SK-MEL-5 (cell line): ENCODE measurements around the gene YPEL4. TPM values are rescaled to one million over a fixed set of nuclear protein-coding genes. Genes with fewer than 3 reads are reported as not detected.

Experiments
- DNase-seq: peaks from one replicate; pipeline ENCODE4 v3.0.0-alpha.2; 2016; ENCODE audit warnings: low read depth, low spot score
- in situ Hi-C: cut with HindIII; loops from 2 replicates; pipeline ENCODE4 v1.10.0; 2016; ENCODE audit warnings: low sequenced_read_pairs, high pct_unique_total_duplicates, low pct_unique_long_range_greater_than_20kb
- total RNA-seq: library from RNA; depleted of rRNA; stranded (reverse); fragments of >200 nt; shearing (Covaris generic); gene quantifications from 2 replicates; pipeline ENCODE4 v1.2.3, GENCODE V29; 2014

The YPEL4 gene
- total RNA-seq, 1 experiment from 2014 or later: 4.5 TPM

- in situ Hi-C loops: no loop called here
- DNase-seq: no peak
These were observed 10.2 kb downstream of the YPEL4 start for GRCh38 chr11:57639321-57640067.

- in situ Hi-C loops: no loop called here
- DNase-seq: no peak
These were observed 10.8 kb downstream of the YPEL4 start for GRCh38 chr11:57638811-57639320.

GRCh38 chr11:57638005-57638781 lies 11.5 kb downstream of the YPEL4 start:
- peak; percentile 81 for DNase-seq
- in situ Hi-C loops: no loop called here

GRCh38 chr11:57637626-57638004 lies 12.1 kb downstream of the YPEL4 start:
- in situ Hi-C loops: no loop called here
- no peak for DNase-seq

- in situ Hi-C loops: no loop called here
- DNase-seq: no peak
These were observed 14.5 kb downstream of the YPEL4 start for GRCh38 chr11:57635246-57635645.

GRCh38 chr11:57634311-57634710 lies 15.4 kb downstream of the YPEL4 start:
- no peak for DNase-seq
- in situ Hi-C loops: no loop called here

GRCh38 chr11:57633394-57634070 lies 16.2 kb downstream of the YPEL4 start:
- no peak for DNase-seq
- in situ Hi-C loops: no loop called here

- in situ Hi-C loops: no loop called here
- no peak for DNase-seq
These were observed 17.6 kb downstream of the YPEL4 start for GRCh38 chr11:57632116-57632515.

- DNase-seq: no peak
- in situ Hi-C loops: no loop called here
These were observed 19.5 kb downstream of the YPEL4 start for GRCh38 chr11:57630171-57630570.

- DNase-seq: no peak
- in situ Hi-C loops: no loop called here
These were observed 22.8 kb downstream of the YPEL4 start for GRCh38 chr11:57626895-57627294.

- in situ Hi-C loops: no loop called here
- DNase-seq: no peak
These were observed 24.8 kb downstream of the YPEL4 start for GRCh38 chr11:57624864-57625263.

- no peak for DNase-seq
- in situ Hi-C loops: no loop called here
These were observed 27.4 kb downstream of the YPEL4 start for GRCh38 chr11:57622263-57622662.

- no peak for DNase-seq
- in situ Hi-C loops: no loop called here
These were observed 29.2 kb downstream of the YPEL4 start for GRCh38 chr11:57620467-57620866.

GRCh38 chr11:57619331-57619730 lies 30.4 kb downstream of the YPEL4 start:
- DNase-seq: no peak
- in situ Hi-C loops: no loop called here

- in situ Hi-C loops: no loop called here
- no peak for DNase-seq
These were observed 31.3 kb downstream of the YPEL4 start for GRCh38 chr11:57618438-57618837.

- no peak for DNase-seq
- in situ Hi-C loops: no loop called here
These were observed 33.1 kb downstream of the YPEL4 start for GRCh38 chr11:57616595-57616994.

GRCh38 chr11:57615308-57615707 lies 34.4 kb downstream of the YPEL4 start:
- in situ Hi-C loops: no loop called here
- DNase-seq: no peak

- DNase-seq: no peak
- in situ Hi-C loops: no loop called here
These were observed 35.4 kb downstream of the YPEL4 start for GRCh38 chr11:57614234-57614772.
